GM18951 (cell line): ENCODE measurements around the gene DAB1.

Experiments
- POLR2A ChIP-seq: IDR thresholded peaks from 4 replicates; pipeline ENCODE4 v1.6.1; 2011; ENCODE audit warnings: mild to moderate bottlenecking; ENCODE audit not compliant: insufficient read length, insufficient read depth; ENCODE audit errors: extremely low read depth
- in situ Hi-C: fragments of 300-500 bp; cut with MboI; formaldehyde crosslinking; loops from one replicate; pipeline ENCODE4 v1.12.0; 2022; ENCODE audit warnings: low sequenced_read_pairs, mixed read lengths, inconsistent platforms; ENCODE audit not compliant: unreplicated experiment

Gene DAB1

DNA sequence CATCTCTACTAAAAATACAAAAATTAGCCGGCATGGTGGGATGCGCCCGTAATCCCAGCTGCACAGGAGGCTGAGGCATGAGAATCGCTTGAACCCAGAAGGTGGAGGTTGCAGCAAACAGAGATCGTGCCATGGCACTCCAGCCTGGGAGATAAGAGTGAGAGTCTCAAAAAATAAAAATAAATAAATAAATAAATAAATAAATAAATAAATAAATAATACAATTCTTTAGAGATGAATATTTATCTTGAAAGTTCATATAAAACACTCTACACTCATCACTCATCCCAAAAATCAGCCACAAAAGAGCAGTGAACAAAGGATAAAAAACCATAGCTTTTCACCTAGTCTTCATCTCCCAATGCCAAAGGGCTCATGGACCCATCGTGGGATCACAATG lies 295.9 kb downstream of the DAB1 start:
- TF ChIP-seq POLR2A: no peak
- in situ Hi-C loops: no loop called here

GRCh38 chr1:57124768-57125446 lies 299.0 kb downstream of the DAB1 start:
- in situ Hi-C loops: no loop called here
- no peak for TF ChIP-seq POLR2A

GRCh38 chr1:57124170-57124569 lies 299.7 kb downstream of the DAB1 start:
- no peak for TF ChIP-seq POLR2A
- in situ Hi-C loops: no loop called here

DNA sequence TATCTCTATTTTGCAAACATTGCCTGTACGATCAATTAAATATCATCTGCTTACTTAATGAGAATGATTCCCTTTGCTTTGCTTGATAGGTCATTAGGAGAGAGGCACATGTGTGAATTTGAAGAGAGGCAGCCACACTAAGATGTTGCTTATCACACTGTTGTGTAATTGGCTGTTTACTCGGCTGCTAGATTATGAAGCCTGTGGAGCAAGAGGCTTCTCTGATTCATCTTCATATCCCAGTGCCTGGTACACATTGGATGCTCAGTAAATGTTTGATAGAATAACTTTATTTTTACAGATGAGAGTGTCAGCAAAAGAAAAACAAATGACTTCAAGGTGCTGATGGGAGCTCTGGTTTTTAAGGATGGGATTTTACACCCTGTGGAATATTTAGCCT lies 301.8 kb downstream of the DAB1 start:
- TF ChIP-seq POLR2A: no peak
- in situ Hi-C loops: no loop called here

DNA sequence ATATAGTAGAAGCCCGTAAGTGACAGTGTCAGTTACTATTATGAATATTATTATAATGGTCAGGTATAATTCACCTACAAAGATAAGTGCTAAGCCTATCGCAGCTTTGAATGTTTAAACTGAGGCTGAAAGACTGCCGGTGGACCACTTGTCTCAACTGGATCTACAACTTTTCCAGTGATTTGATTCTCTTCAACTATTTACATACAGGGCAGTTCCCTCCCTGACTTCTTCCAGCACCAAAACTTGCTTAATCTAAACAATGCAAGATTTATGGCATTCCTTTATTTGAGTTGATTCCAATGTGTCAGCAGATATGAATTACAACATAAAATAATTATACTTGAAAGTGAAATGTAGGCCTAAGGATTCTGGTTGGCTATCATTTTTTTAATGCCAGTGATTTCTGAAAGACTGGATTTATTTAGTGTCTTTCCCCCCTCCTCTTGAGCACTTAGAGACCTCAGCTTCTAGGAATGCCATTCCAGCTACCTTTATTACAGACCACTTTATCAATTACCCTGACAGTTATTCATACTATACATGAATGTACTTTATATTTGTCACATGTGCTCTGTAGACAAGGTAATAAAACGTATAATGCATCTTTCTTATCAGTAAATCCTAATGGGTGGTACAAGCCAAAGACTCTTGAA lies 304.8 kb downstream of the DAB1 start:
- TF ChIP-seq POLR2A: no peak
- in situ Hi-C loops: no loop called here

- TF ChIP-seq POLR2A: no peak
- in situ Hi-C loops: no loop called here
Observed at GRCh38 chr1:57117753-57118152, 306.1 kb downstream of the DAB1 start.

GRCh38 chr1:57116871-57117270 lies 307.0 kb downstream of the DAB1 start:
- in situ Hi-C loops: no loop called here
- TF ChIP-seq POLR2A: no peak

GRCh38 chr1:57115030-57115614 lies 308.7 kb downstream of the DAB1 start:
- in situ Hi-C loops: no loop called here
- TF ChIP-seq POLR2A: no peak

DNA sequence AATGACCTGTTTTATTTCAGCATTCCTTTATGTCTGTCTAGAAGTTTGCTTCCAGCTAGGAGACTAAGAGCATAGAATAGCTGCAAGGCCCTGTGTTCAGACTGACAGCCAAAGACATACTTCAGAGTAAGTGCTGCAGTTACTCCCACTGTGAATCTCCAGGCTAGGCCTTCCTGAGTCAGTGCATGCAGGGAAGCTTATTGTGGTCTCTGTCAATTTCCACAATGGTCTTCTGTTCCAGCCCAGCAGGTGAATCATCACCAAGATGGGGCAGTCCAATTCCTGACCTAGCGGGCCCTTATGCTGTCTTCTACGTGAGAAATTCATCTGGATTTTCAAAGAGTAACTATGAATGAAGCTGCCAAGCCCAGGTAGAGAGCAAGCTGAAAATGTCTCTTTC lies 311.7 kb downstream of the DAB1 start:
- no peak for TF ChIP-seq POLR2A
- in situ Hi-C loops: no loop called here

DNA sequence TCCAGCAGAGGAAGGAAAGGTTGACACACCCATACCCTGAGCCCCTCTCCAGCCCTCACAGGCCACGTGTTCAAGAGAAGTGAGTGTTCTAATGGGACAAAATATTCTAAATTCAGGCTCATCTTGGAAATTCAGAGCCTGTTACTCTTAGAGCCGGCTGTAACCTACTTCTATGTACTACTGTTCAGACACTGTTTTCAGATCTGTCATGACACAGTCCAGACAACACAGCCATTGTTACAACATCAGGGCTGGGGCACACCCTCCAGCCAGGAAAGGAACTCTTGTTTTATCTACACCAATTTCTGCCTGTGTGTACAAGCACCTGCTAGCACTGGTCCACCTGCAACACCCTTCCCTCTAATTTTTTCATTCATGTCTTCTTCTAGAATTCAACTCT lies 312.7 kb downstream of the DAB1 start:
- in situ Hi-C loops: no loop called here

DNA sequence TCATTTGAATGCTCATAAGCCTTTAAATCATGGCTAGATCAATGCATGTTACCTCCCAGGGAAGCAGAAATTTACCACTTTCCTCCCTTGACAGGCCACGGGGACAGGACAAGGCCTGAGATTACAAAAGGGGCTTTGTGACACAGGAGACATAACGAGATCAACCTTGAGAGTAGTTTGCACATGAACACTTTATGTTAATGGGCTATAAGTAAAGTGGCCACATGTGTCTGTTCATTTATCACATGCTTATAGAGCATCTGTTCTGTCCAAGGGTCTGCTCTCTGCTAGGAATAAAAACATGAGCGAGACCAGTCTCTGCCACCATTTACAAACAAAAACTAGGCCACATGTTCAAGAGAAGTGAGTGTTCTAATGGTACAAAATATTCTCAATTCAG lies 314.0 kb downstream of the DAB1 start:
- TF ChIP-seq POLR2A: no peak
- in situ Hi-C loops: no loop called here

More for the DNA sequence above, 312.7 kb downstream of the DAB1 start:
- no peak for TF ChIP-seq POLR2A

GRCh38 chr1:57109247-57109646 lies 314.6 kb downstream of the DAB1 start:
- in situ Hi-C loops: no loop called here
- TF ChIP-seq POLR2A: no peak

DNA sequence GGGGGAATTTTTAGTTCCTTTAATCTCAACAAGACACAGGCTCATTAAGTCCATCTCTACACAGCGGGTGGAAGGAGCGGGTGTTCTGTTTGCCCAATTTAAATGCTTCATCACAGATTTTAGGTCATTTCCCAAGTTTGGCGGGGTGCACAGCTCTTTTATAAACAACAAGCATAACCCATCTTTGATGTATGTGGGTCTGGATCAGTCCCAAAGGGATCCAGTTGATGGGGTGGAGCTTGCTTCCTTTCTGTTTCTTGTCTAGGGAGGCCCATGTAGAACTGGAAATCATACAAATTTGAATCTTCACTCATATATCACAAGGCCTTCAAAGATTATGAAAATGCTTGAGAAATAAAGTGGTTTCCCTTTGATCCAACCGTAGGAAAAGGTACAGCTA lies 317.6 kb downstream of the DAB1 start:
- TF ChIP-seq POLR2A: no peak
- in situ Hi-C loops: no loop called here

GRCh38 chr1:57102561-57103326 lies 321.1 kb downstream of the DAB1 start:
- in situ Hi-C loops: no loop called here
- TF ChIP-seq POLR2A: no peak

GRCh38 chr1:57101209-57101608 lies 322.7 kb downstream of the DAB1 start:
- TF ChIP-seq POLR2A: no peak
- in situ Hi-C loops: no loop called here
